IgD-negative memory B cell (primary cell): ENCODE measurements around the gene GCHFR. TPM values are rescaled to one million over a fixed set of nuclear protein-coding genes. Genes with fewer than 3 reads are reported as not detected.

Source experiments
- H3K27ac Mint-ChIP-seq, 3 donors: one replicate each; pipeline ENCODE4 v1.8.0; 2020 to 2022; ENCODE audit warnings: mild to moderate bottlenecking in 3 of 3, mixed read lengths in 3 of 3, moderate library complexity in 1 of 3
- H3K27me3 Mint-ChIP-seq: one replicate; pipeline ENCODE4 v1.8.0; 2021; ENCODE audit warnings: mixed read lengths
- H3K36me3 Mint-ChIP-seq: one replicate; pipeline ENCODE4 v1.8.0; 2020; ENCODE audit warnings: mild to moderate bottlenecking, mixed read lengths
- H3K4me1 Mint-ChIP-seq, 3 donors: one replicate each; pipeline ENCODE4 v1.8.0; 2020 to 2022; ENCODE audit warnings: mixed read lengths in 3 of 3, mild to moderate bottlenecking in 1 of 3
- H3K4me3 Mint-ChIP-seq, 4 donors: one replicate each; pipeline ENCODE4 v1.8.0; 2020 to 2022; ENCODE audit warnings: mild to moderate bottlenecking in 4 of 4, mixed read lengths in 4 of 4, moderate library complexity in 3 of 4
- H3K9me3 Mint-ChIP-seq, 3 donors: one replicate each; pipeline ENCODE4 v1.8.0; 2020 to 2021; ENCODE audit warnings: mixed read lengths in 3 of 3, mild to moderate bottlenecking in 1 of 3
- polyA plus RNA-seq: library from polyadenylated mRNA; unstranded; fragments of 300-500 nt; fragmentation: Illumina TruSeq; gene quantifications from one replicate; pipeline ENCODE4 v1.2.3, GENCODE V29; 2021

Gene GCHFR
- polyA plus RNA-seq, 1 donor from 2014 or later: 44.2 TPM

- peak overlapping the region; percentile 92 to 99 (median 98) for H3K4me3 Mint-ChIP-seq
- H3K4me1 Mint-ChIP-seq: peaks cover 17 to 23% (median 18%) of the 10 kb centered on the region in 3 donors
- peak overlapping the region; percentile 85 to 97 (median 90) for H3K27ac Mint-ChIP-seq
- no peaks in the 10 kb centered on the region for H3K27me3 Mint-ChIP-seq
- no peaks in the 10 kb centered on the region for H3K9me3 Mint-ChIP-seq
- peaks cover 4% of the 10 kb centered on the region for H3K36me3 Mint-ChIP-seq
Observed at GRCh38 chr15:40806672-40807027, 42.8 kb downstream of the GCHFR start.

DNA sequence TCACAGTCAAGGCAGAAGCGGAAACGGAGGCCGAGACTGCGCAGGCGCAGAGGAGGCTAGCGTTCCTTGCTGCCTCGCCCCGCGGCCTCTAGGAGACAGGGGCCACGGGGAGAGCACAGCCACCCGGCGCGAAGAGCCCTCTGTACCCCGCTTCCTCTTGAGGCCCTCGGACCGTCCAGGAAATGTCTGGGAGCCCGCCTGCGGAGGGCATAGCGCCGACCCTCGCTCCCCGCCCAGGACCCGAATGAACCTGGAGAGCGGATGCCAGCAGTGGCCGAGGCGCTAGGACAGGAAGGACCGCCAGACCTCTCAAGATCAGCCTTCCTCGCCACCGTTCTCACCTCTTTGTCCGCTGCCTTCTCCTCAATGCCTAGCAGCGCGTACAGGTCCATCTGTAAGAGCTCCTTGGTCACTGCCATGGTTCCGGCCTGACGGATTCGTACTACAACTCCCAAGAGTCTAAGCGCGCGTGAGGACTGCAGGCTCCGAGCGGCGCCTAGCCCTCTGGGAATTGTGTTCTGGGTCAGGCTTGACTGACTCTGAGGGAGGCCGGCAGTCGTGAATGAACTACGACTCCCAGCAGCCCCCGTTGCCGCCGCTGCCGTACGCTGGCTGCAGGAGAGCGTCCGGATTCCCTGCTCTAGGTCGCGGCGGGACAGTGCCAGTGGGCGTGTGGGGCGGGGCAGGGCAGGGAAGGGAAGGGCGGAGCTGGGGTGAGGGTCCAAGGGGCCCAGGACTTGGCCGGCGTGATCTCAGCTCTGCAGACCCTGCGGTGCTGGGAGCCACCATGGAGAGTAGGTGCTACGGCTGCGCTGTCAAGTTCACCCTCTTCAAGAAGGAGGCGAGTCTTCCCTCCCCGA is 43.4 kb downstream of the GCHFR start, which contains the start of the genes DNAJC17 and ZFYVE19:
Gene DNAJC17, minus strand, starts transcription at position 446 of the 860 bp plus-strand sequence. Its CDS starts 27 bp downstream, at position 419.
Gene ZFYVE19, plus strand, starts transcription at position 62 of the 860 bp plus-strand sequence. Its CDS starts 501 bp downstream, at position 563.
- peak within 1 kb of the TSS; percentile 92 to 99 (median 98) for H3K4me3 Mint-ChIP-seq
- H3K4me1 Mint-ChIP-seq: peaks cover 15 to 20% (median 17%) of the 10 kb centered on the region in 3 donors
- no peaks in the 10 kb centered on the region for H3K9me3 Mint-ChIP-seq
- H3K36me3 Mint-ChIP-seq: peaks cover 2% of the 10 kb centered on the region
- H3K27ac Mint-ChIP-seq: peak within 1 kb of the TSS; percentile 85 to 97 (median 90)
- H3K27me3 Mint-ChIP-seq: no peaks in the 10 kb centered on the region

DNA sequence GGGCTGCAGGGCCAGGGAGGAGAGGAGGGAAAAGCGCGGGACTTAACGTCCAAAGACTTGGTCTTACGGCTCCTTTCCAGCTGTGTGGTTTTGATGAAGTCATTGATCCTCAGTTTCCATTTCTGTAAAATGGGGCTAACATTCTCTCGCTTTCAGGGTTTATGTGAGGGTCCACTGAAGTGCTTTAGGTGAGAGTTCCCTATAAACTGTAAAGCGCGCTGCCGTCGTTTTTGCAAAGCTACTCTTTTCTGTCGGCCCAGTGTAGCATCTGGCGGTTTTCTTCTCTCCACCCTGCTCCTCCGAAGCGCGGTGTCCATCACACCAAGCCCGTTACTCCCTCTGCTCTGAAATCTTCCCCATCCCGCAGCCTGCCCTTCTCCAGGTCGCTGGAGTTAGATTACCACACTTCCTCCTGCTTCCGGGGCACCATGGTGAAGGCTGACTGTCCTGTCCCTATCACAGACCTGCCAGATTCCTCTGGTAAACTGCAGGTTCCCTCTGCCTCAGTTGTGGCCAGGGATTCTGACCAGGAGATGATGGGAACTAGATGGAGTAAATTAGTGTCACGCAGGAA is 44.1 kb downstream of the GCHFR start:
- Mint-ChIP-seq H3K9me3 (no peaks in the 10 kb centered on the region), H3K4me3 (peak overlapping the region; percentile 92 to 99 (median 98)), H3K4me1 (peaks cover 15 to 18% (median 17%) of the 10 kb centered on the region in 3 donors), H3K27ac (peak overlapping the region; percentile 80 to 90 (median 85)), H3K27me3 (no peaks in the 10 kb centered on the region), H3K36me3 (peaks cover 2% of the 10 kb centered on the region)

DNA sequence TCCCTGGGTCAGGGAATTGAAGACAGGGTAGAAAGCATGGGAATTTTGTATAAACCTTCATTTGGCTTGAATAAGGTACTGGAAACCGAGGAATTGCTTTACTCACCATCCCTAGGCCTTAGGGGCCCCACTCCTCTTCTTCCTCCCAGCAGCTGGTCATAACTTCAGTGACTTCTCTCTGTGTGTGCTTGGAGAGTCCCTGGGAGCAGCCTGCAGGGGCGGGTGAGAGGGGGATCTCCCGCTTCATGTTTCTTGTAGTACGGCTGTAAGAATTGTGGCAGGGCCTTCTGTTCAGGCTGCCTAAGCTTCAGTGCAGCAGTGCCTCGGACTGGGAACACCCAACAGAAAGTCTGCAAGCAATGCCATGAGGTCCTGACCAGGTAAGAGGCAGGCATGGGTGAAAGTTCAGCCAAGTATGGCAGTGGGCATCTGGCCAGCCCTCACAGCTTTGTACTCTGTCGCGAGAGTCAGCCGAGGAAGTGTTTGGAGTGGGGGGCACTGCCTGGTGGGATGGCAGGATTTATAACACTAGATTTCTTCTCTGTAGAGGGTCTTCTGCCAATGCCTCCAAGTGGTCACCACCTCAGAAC is 45.1 kb downstream of the GCHFR start:
- Mint-ChIP-seq H3K4me3 (peak overlapping the region in 3 of 4 donors; percentile 51 to 92 (median 83)), H3K4me1 (peaks cover 10 to 17% (median 13%) of the 10 kb centered on the region in 3 donors), H3K27me3 (no peaks in the 10 kb centered on the region), H3K27ac (peak overlapping the region in 1 of 3 donors; percentile 54), H3K36me3 (peaks cover 2% of the 10 kb centered on the region), H3K9me3 (no peaks in the 10 kb centered on the region)

GRCh38 chr15:40812721-40813425 is 49.0 kb downstream of the GCHFR start:
- Mint-ChIP-seq H3K4me1 (peaks cover 0 to 6% (median 5%) of the 10 kb centered on the region in 3 donors), H3K27me3 (no peaks in the 10 kb centered on the region), H3K36me3 (peaks cover 2% of the 10 kb centered on the region), H3K9me3 (no peaks in the 10 kb centered on the region), H3K4me3 (no peak overlapping the region), H3K27ac (no peak overlapping the region)

DNA sequence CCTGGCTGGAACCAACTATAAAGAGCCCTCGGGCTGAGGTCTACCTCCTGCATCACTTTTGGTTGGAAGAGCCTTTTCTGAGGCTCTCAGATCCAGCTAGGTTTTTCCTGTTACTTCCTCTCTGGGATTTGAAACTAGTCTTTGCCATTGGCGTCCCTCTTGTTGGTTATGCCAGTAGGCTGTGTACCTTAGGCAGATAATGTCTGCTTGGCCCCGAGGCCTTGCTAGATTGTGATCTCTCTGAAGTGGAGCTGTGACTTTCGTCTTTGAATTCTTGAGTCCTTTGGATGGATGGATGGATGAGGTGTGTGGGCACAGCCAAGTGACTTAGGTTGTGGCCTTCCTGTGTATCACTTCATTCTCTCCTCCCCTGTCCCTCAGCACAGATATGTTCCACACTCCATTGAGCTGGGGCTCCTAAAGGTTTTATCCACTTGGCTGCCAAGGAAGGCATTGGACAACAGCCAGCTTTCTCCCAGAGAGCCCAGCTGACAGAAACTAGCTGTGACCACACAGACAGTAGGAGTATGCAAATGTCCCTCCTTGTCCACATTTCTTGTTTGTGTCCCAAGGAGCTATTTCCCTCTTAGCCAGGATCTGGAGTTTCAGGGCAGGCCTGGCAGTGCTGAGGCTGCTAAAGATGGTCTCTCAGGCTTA is 51.3 kb downstream of the GCHFR start:
- no peaks in the 10 kb centered on the region for H3K9me3 Mint-ChIP-seq
- H3K36me3 Mint-ChIP-seq: peaks cover 2% of the 10 kb centered on the region
- H3K27ac Mint-ChIP-seq: no peak overlapping the region
- no peaks in the 10 kb centered on the region for H3K4me1 Mint-ChIP-seq
- no peaks in the 10 kb centered on the region for H3K27me3 Mint-ChIP-seq
- H3K4me3 Mint-ChIP-seq: peak overlapping the region in 1 of 4 donors; percentile 15

Other genes with a start within 250 kb of the GCHFR start
- 131 TPM for gene CCDC32, start 199.0 kb upstream of the GCHFR start, polyA plus RNA-seq
- gene RPUSD2, start 194.8 kb upstream of the GCHFR start, polyA plus RNA-seq: 19.7 TPM
- 1.1 TPM for gene KNL1, start 169.8 kb upstream of the GCHFR start, polyA plus RNA-seq
- gene RAD51, start 68.9 kb upstream of the GCHFR start, polyA plus RNA-seq: 0.45 TPM
- 18.3 TPM for gene RMDN3, start 8.8 kb upstream of the GCHFR start, polyA plus RNA-seq
- 0.09 TPM for gene C15orf62, start 5.9 kb downstream of the GCHFR start, polyA plus RNA-seq
- 16.0 TPM for gene ZFYVE19, start 43.0 kb downstream of the GCHFR start, polyA plus RNA-seq
- gene DNAJC17, start 43.4 kb downstream of the GCHFR start, polyA plus RNA-seq: 34.0 TPM
- 0.56 TPM for gene PPP1R14D, start 64.6 kb downstream of the GCHFR start, polyA plus RNA-seq
- gene SPINT1, start 80.0 kb downstream of the GCHFR start, polyA plus RNA-seq: 12.6 TPM
- gene RHOV, start 110.2 kb downstream of the GCHFR start, polyA plus RNA-seq: not detected
- 27.0 TPM for gene VPS18, start 130.4 kb downstream of the GCHFR start, polyA plus RNA-seq
- not detected for gene DLL4, start 165.3 kb downstream of the GCHFR start, polyA plus RNA-seq
- 0.84 TPM for gene CHAC1, start 189.4 kb downstream of the GCHFR start, polyA plus RNA-seq